HG02884 (cell line): Measurements from ENCODE around the gene SNX25.

Source experiments
- ATAC-seq: cut with Tn5 transposase; IDR thresholded peaks from one replicate; pipeline ENCODE4 v1.9.1; 2021; ENCODE audit warnings: mild to moderate bottlenecking, moderate library complexity; ENCODE audit not compliant: unreplicated experiment

SNX25 gene

DNA sequence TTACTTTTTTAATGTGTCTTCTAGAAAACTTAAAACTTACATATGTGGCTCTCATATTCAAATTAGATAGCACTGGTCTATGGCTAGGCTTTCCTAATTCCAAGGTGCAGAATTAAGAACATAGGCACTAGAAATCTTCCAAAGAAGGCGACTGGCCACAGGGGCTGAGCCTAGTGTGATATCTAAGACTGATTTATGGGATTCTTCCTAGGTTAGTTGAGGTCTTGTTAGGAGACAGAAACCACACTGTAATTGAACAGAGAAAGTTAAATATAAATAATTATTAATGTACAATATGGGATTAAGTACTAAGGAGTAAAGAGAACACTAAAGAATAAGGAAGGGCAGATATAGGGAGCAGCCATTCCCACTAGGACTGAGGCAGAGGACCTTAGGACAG is 48.3 kb downstream of the SNX25 start:
- ATAC-seq, result no peak

- peak; percentile 43 for ATAC-seq
Measured at GRCh38 chr4:185258741-185259140, 49.3 kb downstream of the SNX25 start.

- no peak for ATAC-seq
Measured at GRCh38 chr4:185259719-185260118, 50.3 kb downstream of the SNX25 start.

DNA sequence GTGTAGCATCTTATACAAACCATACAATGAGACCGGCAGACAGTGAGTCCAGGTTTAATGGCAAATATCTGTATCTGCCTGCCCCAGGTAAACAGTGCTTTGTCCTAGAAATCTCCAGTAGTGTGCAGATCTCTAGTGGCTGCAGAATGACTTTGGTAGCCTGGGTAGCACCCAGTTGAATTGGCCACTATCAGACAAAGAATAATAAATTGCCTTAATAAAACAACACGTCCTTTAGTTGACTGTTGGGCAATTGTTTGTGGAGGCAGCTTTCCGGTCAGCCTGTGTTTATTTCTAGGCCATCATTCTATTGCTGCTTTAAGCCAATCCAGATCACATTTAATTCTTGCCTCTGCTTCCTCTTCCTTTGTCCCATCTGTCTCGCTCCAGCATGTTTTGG is 52.5 kb downstream of the SNX25 start:
- no peak for ATAC-seq

GRCh38 chr4:185263419-185263818 is 54.0 kb downstream of the SNX25 start:
- ATAC-seq, result peak; percentile 60

- peak; percentile 67 for ATAC-seq
Measured at GRCh38 chr4:185265942-185266341, 56.5 kb downstream of the SNX25 start.

DNA sequence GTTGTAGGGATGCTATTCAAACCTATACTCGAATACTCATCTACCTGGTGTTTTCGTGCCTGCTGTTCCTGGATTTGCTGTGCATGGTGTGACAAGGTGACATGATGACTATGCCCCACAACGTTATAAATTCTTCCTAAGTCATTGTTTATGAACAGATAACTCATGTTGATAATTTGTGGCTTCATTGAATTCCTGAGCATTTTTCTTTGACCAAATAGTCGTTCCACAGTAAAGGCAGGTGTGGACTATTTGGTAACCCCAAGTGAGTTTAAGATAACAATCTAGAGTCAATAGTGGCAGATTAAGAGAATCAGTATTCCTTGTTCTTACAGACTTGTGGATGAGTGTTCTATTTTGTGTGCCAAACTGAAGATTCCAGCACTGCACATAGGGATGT is 59.9 kb downstream of the SNX25 start:
- no peak for ATAC-seq

DNA sequence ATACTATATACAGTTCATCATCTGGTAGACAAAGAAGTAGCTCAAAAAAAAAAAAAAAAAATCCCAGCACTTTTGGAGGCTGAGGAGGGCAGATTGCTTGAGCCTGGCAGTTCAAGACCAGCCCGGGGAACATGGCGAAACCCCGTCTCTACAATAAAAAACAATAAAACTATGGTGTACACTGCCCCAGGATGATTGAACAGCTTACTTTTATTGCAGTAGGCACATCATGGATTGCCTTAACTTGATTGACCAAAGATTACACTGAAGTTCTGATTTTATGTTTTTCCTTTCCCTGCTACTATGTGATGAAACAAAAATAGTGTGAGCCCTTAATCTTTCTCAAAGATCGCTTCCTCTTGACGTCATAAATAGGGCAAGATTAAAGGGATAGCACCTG is 60.6 kb downstream of the SNX25 start:
- no peak for ATAC-seq

DNA sequence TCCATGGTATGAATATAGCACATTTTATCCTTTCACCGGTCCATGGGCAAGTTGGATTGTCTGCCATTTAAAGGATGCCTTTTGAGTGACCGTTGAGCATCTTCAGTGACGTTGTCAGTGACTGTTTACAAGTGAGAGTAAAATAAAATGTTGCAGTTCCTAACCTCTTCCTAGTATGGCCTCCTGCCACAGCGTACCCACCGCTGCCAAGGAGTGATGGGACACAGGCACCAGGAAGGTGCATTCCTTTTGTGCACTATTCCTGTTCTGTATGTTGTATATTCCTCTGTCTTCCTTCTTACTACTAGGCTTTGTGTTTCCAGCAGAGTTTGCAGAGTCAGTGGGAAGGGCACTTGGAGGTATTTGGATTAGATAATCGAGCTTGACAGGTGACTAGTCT is 61.5 kb downstream of the SNX25 start:
- ATAC-seq, result no peak

DNA sequence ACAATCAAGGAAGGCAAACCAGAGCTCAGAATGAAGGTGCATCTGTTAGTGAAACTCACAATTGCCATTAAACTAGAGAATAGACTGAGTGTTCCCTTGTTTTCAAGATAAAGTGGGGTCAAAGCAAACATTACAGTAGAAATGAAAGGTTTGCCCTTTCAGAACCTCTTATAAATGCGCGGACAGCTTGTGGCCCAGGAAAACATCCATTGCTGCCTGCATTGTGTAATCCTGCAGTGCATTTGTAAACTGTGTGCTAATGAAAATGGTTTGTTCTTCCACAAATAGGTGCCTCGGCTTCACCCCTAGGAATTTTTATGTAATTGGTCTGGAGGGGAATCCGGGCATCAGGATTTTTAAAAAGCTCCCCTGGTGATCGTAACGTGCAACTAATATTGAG is 62.8 kb downstream of the SNX25 start:
- ATAC-seq, result no peak

DNA sequence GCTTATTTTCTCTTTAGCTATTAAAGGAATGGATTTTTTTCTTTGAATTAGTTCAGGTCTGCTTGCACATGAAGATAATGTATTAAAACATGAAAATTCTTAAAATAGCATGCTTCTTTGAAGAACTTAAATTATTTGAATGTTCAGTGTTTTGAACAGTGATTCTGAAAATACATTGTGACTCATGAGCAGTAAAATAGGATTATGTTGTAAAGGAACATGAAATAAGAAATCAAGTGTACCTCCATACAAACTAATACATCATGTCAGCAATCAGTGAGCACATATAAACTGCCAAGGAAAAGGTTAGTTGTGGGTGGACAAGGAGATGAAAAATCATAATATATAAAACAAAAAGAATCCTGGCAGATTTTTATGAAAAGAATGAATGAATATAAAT is 66.1 kb downstream of the SNX25 start:
- ATAC-seq, result no peak

DNA sequence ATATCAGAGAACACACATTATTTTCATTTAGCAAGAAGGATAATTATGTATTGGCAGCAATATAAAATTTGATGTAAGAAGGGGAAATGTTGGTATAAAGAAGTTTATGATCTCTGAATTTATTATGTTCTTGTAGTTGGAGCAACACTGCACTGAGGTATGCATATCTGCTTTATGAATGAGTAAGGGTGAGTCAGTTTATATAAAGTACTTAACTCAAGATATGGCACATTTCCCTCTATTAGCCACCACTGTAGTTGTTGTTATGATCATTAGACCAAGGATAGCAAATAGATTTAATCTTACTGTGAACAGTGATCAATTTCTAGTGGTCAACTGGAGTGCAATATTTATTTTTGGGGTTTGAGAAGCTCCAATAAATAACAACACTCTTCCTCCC is 66.6 kb downstream of the SNX25 start:
- no peak for ATAC-seq

DNA sequence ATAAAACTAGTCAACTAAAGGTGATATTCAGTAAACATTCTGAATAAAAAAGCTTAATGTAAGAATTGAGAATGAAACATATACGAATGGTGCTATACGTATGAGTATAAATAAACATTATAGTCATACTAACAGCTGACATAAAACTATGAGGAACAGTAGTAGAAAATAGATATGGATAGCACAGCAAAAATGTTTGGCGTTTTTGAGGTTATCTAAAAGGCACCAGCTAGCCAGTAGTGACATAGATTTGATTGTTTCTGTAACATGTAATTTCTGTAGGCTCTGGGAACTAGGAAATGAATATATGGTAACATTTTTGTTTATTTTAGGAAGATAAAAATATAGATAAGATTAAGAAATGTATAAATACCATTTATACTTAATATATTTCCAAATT is 69.3 kb downstream of the SNX25 start:
- no peak for ATAC-seq

GRCh38 chr4:185280608-185281007 is 71.2 kb downstream of the SNX25 start:
- ATAC-seq, result no peak

DNA sequence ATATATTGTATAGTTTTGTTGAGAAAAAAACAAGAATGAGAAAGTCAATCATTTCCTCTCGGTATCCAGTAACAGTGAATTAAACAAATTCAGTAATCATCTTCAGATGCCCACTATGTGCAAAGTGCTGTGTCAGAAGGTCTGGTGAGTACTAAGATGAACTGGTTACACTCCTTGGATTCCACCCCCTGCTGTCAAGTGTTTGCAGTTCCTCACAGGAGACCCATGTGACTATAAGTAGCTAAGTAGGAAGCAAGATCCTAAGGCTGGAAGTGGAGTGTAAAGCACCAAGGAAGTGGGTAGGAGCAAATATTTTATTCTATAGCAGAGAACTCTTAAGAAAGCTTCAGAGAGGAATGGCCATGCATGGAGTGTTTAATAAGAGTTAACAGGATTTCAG is 73.6 kb downstream of the SNX25 start:
- no peak for ATAC-seq

GRCh38 chr4:185283723-185284122 is 74.3 kb downstream of the SNX25 start:
- no peak for ATAC-seq

- no peak for ATAC-seq
Measured at GRCh38 chr4:185285632-185286393, 76.4 kb downstream of the SNX25 start.

DNA sequence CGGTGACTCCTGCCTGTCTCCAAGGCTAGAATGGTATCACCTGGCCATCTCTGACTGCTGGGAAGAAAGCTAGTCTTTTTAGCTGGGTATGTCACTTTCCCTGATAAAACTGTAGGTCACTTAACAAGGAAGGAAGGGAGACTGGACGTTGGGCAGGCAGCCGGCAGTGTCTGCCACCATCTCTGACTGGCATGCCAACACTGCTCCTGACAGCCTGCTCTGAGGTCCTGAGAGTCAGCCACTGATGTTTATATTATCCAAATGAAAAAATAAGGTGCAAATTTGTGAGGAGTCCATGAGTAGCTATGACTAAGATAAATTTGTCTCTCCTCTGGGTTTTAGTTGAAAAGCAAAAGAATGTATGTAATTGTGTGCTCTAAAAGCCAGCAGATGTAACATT is 77.2 kb downstream of the SNX25 start:
- ATAC-seq, result no peak

DNA sequence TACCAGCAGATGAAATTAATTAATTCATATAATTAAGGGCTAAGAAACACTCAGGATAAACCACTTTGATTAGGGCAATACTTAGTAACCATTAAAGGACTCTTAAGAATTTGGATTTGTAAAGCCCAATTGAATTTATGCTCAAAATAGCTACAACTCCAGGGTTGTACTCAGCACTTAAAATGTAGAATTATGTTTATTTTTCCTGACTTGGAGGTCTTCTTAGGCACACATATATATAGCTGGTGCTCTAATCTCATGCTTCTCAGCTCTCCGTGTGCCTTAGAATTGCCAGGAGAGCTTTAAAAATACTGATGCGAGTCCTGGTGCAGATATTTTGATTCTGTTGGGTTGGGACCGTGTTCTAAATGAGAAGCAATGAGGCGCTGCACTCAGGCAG is 77.6 kb downstream of the SNX25 start:
- ATAC-seq, result no peak

- no peak for ATAC-seq
Measured at GRCh38 chr4:185290018-185290607, 80.7 kb downstream of the SNX25 start.

- ATAC-seq, result no peak
Measured at GRCh38 chr4:185290656-185291055, 81.3 kb downstream of the SNX25 start.

DNA sequence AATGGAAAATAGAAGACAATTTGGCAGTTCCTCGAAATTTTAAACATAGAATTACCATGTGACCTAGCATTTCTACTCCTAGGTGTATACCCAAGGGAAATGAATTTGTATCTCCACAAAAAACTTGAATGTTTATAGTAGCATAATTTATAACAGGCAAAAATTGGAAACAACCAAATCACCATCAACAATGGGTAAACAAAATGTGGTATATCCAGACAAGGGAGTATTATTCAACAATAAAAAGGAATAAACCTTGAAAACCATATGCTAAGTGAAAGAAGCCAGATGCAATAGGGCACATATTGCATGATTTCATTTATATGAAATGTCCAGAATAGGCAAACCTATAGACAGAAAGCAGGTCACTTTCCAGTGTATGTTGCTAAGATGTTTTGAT is 83.8 kb downstream of the SNX25 start:
- no peak for ATAC-seq
